Measurements from ENCODE around the gene PARL. TPM values are rescaled to one million over a fixed set of nuclear protein-coding genes. Genes with fewer than 3 reads are reported as not detected.
A peak's percentile ranks its signal among the peaks of the same experiment; 100 is the strongest.

The PARL gene
- total RNA-seq, 2 experiments from 2014 or later: 80.0 to 83.5 TPM

DNA sequence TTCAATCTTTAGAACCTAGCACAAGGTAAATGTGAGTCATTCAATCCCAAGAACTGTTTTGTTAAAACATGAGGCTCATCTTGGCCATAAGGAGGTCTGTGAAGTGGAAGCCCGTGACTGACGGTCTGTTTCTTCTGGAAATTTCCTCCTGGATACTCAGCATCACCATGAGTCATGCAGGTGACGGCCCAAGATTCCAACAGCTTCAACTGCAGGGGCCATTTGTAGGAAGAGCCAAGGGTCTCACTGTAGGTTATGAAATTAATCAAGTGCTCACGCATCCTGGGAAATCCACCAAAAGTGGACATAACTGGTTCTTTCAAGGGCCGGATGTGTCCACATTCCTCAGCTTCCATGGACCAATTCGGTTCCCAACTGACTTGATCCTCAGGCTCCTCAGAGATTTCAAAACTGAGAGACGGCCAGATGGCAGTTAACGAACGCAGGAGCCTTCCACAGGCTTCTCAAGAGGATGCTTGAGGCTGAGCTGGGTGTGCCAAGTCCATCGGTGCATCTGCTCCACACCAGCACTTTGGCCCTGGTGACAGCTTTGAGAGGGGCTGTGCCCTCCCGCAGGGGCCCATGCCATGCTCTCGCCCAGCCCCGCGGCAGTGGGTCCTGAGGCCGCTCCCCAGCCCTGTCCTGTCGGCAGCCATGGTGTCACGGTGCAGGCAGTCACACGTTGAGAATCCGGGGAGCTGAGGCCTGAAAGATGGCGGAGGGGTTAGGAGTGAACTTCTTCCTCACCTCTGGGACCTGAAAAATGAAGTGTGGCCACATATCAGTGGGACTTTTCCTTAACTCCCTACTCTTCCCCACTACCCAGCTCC is 67.8 kb downstream of the PARL start:
- no peak for ATAC-seq
- POLR2A ChIA-PET: interaction anchor here (1.8 kb wide), 1 partner anchor 10 kb away, joined by 8 read pairs; no protein-coding TSS in a partner anchor

DNA sequence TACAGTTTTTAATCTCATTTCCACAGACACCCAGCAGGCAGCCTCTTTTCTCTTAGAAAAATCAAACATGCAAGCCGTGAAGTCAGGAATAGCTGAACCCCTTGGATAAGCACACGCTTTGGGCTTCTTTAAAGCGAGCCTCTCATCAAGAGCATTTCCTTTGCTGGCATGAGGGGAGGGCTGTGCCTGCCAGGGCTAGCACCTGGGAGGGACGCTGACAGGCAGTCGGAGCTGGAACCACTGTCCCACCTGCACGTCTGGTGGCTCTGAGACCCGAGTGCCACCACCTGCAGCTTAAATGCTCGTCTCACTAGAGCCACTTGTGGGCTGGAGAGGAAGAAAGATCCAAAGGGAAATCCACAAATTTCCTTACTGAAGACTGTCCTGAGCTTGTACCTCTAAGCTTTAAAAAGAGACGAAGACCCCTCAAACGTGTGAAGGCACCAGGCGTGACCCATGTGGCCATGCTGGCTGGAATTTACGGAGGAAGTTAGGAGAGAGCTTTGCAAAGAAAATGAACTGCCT is 68.7 kb downstream of the PARL start:
- H3K9me3 Mint-ChIP-seq: no peaks in the 10 kb centered on the region
- peaks cover 21% of the 10 kb centered on the region for H3K36me3 Mint-ChIP-seq (ENCODE audit: low read depth)
- intact Hi-C loops (cut with micrococcal nuclease): no loop called here
- no peak overlapping the region for H3K27ac Mint-ChIP-seq
- ChIA-PET CTCF (interaction anchor here (0.8 to 1.5 kb wide), 2 partner anchors 10 to 69 kb away, joined by 3 read pairs; partner anchors contain the start of gene PARL), POLR2A (interaction anchor here (1.8 kb wide), 1 partner anchor 11 kb away, joined by 8 read pairs; no protein-coding TSS in a partner anchor)
- no peaks in the 10 kb centered on the region for H3K27me3 Mint-ChIP-seq
- TF ChIP-seq, protein P1, sequence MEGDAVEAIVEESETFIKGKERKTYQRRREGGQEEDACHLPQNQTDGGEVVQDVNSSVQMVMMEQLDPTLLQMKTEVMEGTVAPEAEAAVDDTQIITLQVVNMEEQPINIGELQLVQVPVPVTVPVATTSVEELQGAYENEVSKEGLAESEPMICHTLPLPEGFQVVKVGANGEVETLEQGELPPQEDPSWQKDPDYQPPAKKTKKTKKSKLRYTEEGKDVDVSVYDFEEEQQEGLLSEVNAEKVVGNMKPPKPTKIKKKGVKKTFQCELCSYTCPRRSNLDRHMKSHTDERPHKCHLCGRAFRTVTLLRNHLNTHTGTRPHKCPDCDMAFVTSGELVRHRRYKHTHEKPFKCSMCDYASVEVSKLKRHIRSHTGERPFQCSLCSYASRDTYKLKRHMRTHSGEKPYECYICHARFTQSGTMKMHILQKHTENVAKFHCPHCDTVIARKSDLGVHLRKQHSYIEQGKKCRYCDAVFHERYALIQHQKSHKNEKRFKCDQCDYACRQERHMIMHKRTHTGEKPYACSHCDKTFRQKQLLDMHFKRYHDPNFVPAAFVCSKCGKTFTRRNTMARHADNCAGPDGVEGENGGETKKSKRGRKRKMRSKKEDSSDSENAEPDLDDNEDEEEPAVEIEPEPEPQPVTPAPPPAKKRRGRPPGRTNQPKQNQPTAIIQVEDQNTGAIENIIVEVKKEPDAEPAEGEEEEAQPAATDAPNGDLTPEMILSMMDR (IDR thresholded peaks at IDR 0.05): no peak
- H3K4me3 Mint-ChIP-seq: no peak overlapping the region
- DNase-seq (no peak), ATAC-seq (no peak)
- H3K4me1 Mint-ChIP-seq (ENCODE audit: low read depth): no peaks in the 10 kb centered on the region

More for the DNA sequence above, 67.8 kb downstream of the PARL start:
- CTCF ChIA-PET: interaction anchor here (0.8 to 1.5 kb wide), 2 partner anchors 9 to 68 kb away, joined by 3 read pairs; partner anchors contain the start of gene PARL
- Mint-ChIP-seq H3K9me3 (no peaks in the 10 kb centered on the region), H3K4me3 (no peak overlapping the region), H3K27ac (no peak overlapping the region), H3K36me3 (ENCODE audit: low read depth) (peaks cover 21% of the 10 kb centered on the region), H3K4me1 (ENCODE audit: low read depth) (no peaks in the 10 kb centered on the region), H3K27me3 (no peaks in the 10 kb centered on the region)
- DNase-seq: no peak
- TF ChIP-seq, protein P1 (IDR thresholded peaks at IDR 0.05): no peak
- intact Hi-C loops (cut with micrococcal nuclease): no loop called here

DNA sequence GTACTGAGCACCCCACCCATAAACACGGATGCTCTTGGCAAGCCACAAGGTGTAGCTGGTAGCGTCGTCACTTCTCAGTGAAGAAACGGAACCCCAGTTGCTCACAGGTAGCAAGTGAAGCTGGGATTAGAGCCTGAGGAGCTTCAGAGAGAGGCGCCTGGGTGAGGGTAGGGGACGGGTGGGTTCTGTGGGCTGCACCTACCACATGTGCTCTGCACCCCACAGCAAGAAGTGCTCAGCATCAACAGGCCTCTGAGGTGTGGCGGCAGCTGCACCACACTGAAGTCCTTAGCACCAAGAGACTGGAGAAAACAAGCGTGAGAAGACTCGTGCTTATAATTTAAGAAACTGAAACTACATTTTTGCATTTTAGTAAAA is 69.1 kb downstream of the PARL start:
- TF ChIP-seq, protein P1 (IDR thresholded peaks at IDR 0.05): no peak

DNA sequence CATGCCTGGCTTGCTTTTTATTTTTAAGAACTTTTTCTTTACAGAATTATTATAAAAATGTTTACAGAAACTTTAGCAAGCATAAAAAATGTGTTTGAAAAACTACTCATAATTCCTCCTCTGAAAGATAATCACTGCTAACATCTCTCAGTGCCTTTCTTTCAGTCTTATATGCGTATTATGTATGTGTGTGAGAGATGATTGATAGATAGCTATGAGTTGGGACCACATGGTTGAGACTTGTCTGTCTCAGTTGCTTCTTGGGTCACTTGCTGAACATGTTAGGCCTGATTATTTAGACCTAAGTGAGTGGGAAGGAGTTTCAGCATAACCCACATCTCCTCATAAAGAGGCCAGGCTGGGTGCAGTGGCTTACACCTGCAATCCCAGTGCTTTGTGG is 70.4 kb downstream of the PARL start:
- POLR2A ChIA-PET: interaction anchor here (1.4 kb wide), 1 partner anchor 9 kb away, joined by 3 read pairs; no protein-coding TSS in a partner anchor
- peaks cover 26% of the 10 kb centered on the region for H3K36me3 Mint-ChIP-seq (ENCODE audit: low read depth)

More for the DNA sequence above, 69.1 kb downstream of the PARL start:
- H3K4me1 Mint-ChIP-seq (ENCODE audit: low read depth): no peaks in the 10 kb centered on the region
- peak; percentile 22 for ATAC-seq
- no peak overlapping the region for H3K27ac Mint-ChIP-seq
- H3K4me3 Mint-ChIP-seq: no peak overlapping the region
- no peak for DNase-seq
- peaks cover 21% of the 10 kb centered on the region for H3K36me3 Mint-ChIP-seq (ENCODE audit: low read depth)
- CTCF ChIA-PET: interaction anchor here (1.5 kb wide), 1 partner anchor 69 kb away, joined by 3 read pairs; the partner anchor contains the start of gene PARL
- intact Hi-C loops (cut with micrococcal nuclease): no loop called here
- no peaks in the 10 kb centered on the region for H3K27me3 Mint-ChIP-seq
- POLR2A ChIA-PET: interaction anchor here (1.8 kb wide), 1 partner anchor 11 kb away, joined by 8 read pairs; no protein-coding TSS in a partner anchor
- no peaks in the 10 kb centered on the region for H3K9me3 Mint-ChIP-seq

More for the DNA sequence above, 70.4 kb downstream of the PARL start:
- H3K9me3 Mint-ChIP-seq: no peaks in the 10 kb centered on the region
- H3K4me3 Mint-ChIP-seq: no peak overlapping the region
- ATAC-seq (no peak), DNase-seq (no peak)
- H3K27ac Mint-ChIP-seq: peak overlapping the region; percentile 16
- intact Hi-C loops (cut with micrococcal nuclease): no loop called here
- no peaks in the 10 kb centered on the region for H3K27me3 Mint-ChIP-seq
- H3K4me1 Mint-ChIP-seq (ENCODE audit: low read depth): no peaks in the 10 kb centered on the region
- TF ChIP-seq, protein P1 (IDR thresholded peaks at IDR 0.05): no peak
- CTCF ChIA-PET: interaction anchor here (1.5 kb wide), 1 partner anchor 70 kb away, joined by 3 read pairs; the partner anchor contains the start of gene PARL

All from activated CD8-positive, alpha-beta T cell treated with anti-CD3 and anti-CD28 coated beads for 36 hours (primary cell).